HG02623 (cell line): Measurements from ENCODE around the gene PIK3CD.
"Not testable (repeated sequence)": the region's sequence is repeated elsewhere in the genome, so short reads cannot be mapped to it uniquely, and the experiment has no call there.

Source experiments
- ATAC-seq: cut with Tn5 transposase; IDR thresholded peaks from one replicate; pipeline ENCODE4 v1.9.1; 2021; ENCODE audit warnings: moderate library complexity; ENCODE audit not compliant: unreplicated experiment

Gene PIK3CD

GRCh38 chr1:9653491-9654050 is 2.0 kb downstream of the PIK3CD start:
- no peak for ATAC-seq

GRCh38 chr1:9654051-9654833 is 2.7 kb downstream of the PIK3CD start:
- no peak for ATAC-seq

GRCh38 chr1:9654834-9655723 is 3.5 kb downstream of the PIK3CD start:
- no peak for ATAC-seq

GRCh38 chr1:9655836-9656235 is 4.3 kb downstream of the PIK3CD start:
- no peak for ATAC-seq

- no peak for ATAC-seq
Observed at GRCh38 chr1:9657521-9658032, 6.0 kb downstream of the PIK3CD start.

GRCh38 chr1:9658199-9658598 is 6.7 kb downstream of the PIK3CD start:
- ATAC-seq = no peak

GRCh38 chr1:9659328-9659727 is 7.8 kb downstream of the PIK3CD start:
- ATAC-seq = no peak

- no peak for ATAC-seq
Observed at GRCh38 chr1:9663257-9663656, 11.7 kb downstream of the PIK3CD start.

- no peak for ATAC-seq
Observed at GRCh38 chr1:9665193-9665592, 13.7 kb downstream of the PIK3CD start.

GRCh38 chr1:9668080-9668479 is 16.5 kb downstream of the PIK3CD start:
- ATAC-seq = no peak

GRCh38 chr1:9670085-9670484 is 18.6 kb downstream of the PIK3CD start:
- no peak for ATAC-seq

GRCh38 chr1:9671377-9672140 is 20.0 kb downstream of the PIK3CD start:
- ATAC-seq = no peak

GRCh38 chr1:9672444-9672843 is 20.9 kb downstream of the PIK3CD start:
- ATAC-seq = no peak

- no peak for ATAC-seq
Observed at GRCh38 chr1:9675393-9675792, 23.9 kb downstream of the PIK3CD start.

GRCh38 chr1:9676128-9676527 is 24.6 kb downstream of the PIK3CD start:
- ATAC-seq = not testable (repeated sequence)

GRCh38 chr1:9676815-9677393 is 25.4 kb downstream of the PIK3CD start:
- ATAC-seq = no peak

GRCh38 chr1:9680091-9680490 is 28.6 kb downstream of the PIK3CD start:
- no peak for ATAC-seq

- ATAC-seq = no peak
Observed at GRCh38 chr1:9680828-9681227, 29.3 kb downstream of the PIK3CD start.

GRCh38 chr1:9684801-9685200 is 33.3 kb downstream of the PIK3CD start:
- no peak for ATAC-seq

GRCh38 chr1:9687120-9687873 is 35.8 kb downstream of the PIK3CD start:
- ATAC-seq = peak; percentile 38
